A549 (cell line): ENCODE results near the gene PAN3. TPM values are rescaled to one million over a fixed set of nuclear protein-coding genes. Genes with fewer than 3 reads are reported as not detected.

Experiments
- ATAC-seq, 2 experiments: fragments of 200-7000 bp in 1 of 2; fragments of >200 bp in 1 of 2; cut with Nextera tagmentation in 1 of 2; cut with Tn5 transposase in 1 of 2; 3 replicates each; pipeline versions ENCODE4 v1.8.0 to v1.9.1; 2018 to 2020; ENCODE audit warnings: mild to moderate bottlenecking in 1 of 2, moderate library complexity in 1 of 2
- CTCF ChIA-PET: fragments of 300-600 bp; sonication (Branson Sonifier 250); formaldehyde crosslinking; extraction: SDS; loops from one replicate; lab custom pipeline; 2021; ENCODE audit warnings: antibody characterized with exemption, inconsistent platforms; lab: Yijun Ruan, JAX
- POLR2A ChIA-PET: fragments of 350-600 bp; formaldehyde crosslinking; extraction: SDS; loops from one replicate; lab custom pipeline; 2021; ENCODE audit warnings: antibody characterized with exemption, inconsistent platforms; lab: Yijun Ruan, JAX
- DNase-seq, 2 experiments: peaks; one replicate each; pipeline versions ENCODE4 v3.0.0 to v3.0.0-alpha.2; 2011 to 2016; ENCODE audit warnings: low read depth in 1 of 2, low spot score in 1 of 2
- FAIRE-seq: peaks from 2 replicates; lab custom pipeline; 2011; peaks lifted over from hg19 to GRCh38; lab: Jason Lieb, UNC
- H3K27ac ChIP-seq, 2 experiments: fragments of >200 bp; sonication (Bioruptor Twin); formaldehyde crosslinking; 3 replicates each; pipeline ENCODE4 v1.5.1; 2016 to 2017
- H3K4me1 ChIP-seq: fragments of >200 bp; sonication (Bioruptor Twin); formaldehyde crosslinking; 3 replicates; pipeline ENCODE4 v1.6.1; 2016
- H3K4me2 ChIP-seq: fragments of >200 bp; sonication (Bioruptor Twin); formaldehyde crosslinking; 3 replicates; pipeline ENCODE4 v1.6.1; 2016
- H3K4me3 ChIP-seq: fragments of >200 bp; sonication (Bioruptor Twin); formaldehyde crosslinking; 3 replicates; pipeline ENCODE4 v1.5.1; 2016
- H3K9me3 ChIP-seq: fragments of >200 bp; sonication (Bioruptor Twin); formaldehyde crosslinking; 3 replicates; pipeline ENCODE4 v1.6.1; 2016
- CBX8 ChIP-seq: fragments of 200-600 bp; sonication (generic); IDR thresholded peaks from 2 replicates; pipeline ENCODE4 v1.6.1; 2016
- FOSB ChIP-seq: fragments of 250-450 bp; sonication (Bioruptor Pico); IDR thresholded peaks from 2 replicates; pipeline ENCODE4 v1.5.0; 2020; ENCODE audit warnings: mild to moderate bottlenecking, moderate library complexity
- FOXS1 ChIP-seq: fragments of 250-450 bp; sonication (Bioruptor Pico); IDR thresholded peaks from 2 replicates; pipeline ENCODE4 v1.5.0; 2020; ENCODE audit warnings: mild to moderate bottlenecking, moderate library complexity
- GATA3 ChIP-seq: IDR thresholded peaks from 2 replicates; pipeline ENCODE4 v1.6.1; 2012; ENCODE audit warnings: borderline replicate concordance
- JUN ChIP-seq, 2 experiments: fragments of >200 bp; sonication (Bioruptor Twin); formaldehyde crosslinking; IDR thresholded peaks; 2 replicates in 1 of 2; 3 replicates in 1 of 2; pipeline ENCODE4 v1.6.1; 2016 to 2017
- JUNB ChIP-seq: fragments of >200 bp; sonication (Bioruptor Twin); formaldehyde crosslinking; IDR thresholded peaks from 2 replicates; pipeline ENCODE4 v1.6.1; 2016
- KDM1A ChIP-seq: fragments of 200-600 bp; sonication (generic); IDR thresholded peaks from 2 replicates; pipeline ENCODE4 v1.6.1; 2016; ENCODE audit warnings: low read depth, mild to moderate bottlenecking
- MAX ChIP-seq: IDR thresholded peaks from 2 replicates; pipeline ENCODE4 v1.6.1; 2012
- MAZ ChIP-seq: fragments of 150-350 bp; IDR thresholded peaks from 2 replicates; pipeline ENCODE4 v1.6.1; 2014; ENCODE audit warnings: antibody characterized with exemption, low read depth, low read length, borderline replicate concordance
- MYC ChIP-seq: IDR thresholded peaks from 2 replicates; pipeline ENCODE4 v1.6.1; 2012; ENCODE audit warnings: mild to moderate bottlenecking, inconsistent platforms, low read length, improper control_type of control experiment, borderline replicate concordance
- NPAS2 ChIP-seq: fragments of 250-450 bp; sonication (Bioruptor Pico); IDR thresholded peaks from 2 replicates; pipeline ENCODE4 v1.8.0; 2022; ENCODE audit warnings: mild to moderate bottlenecking, moderate library complexity, borderline replicate concordance
- NR3C1 ChIP-seq: fragments of >200 bp; sonication (Bioruptor Twin); formaldehyde crosslinking; IDR thresholded peaks from 3 replicates; pipeline ENCODE4 v1.6.1; 2017
- PHF8 ChIP-seq: fragments of 200-600 bp; sonication (generic); IDR thresholded peaks from 2 replicates; pipeline ENCODE4 v1.6.1; 2016; ENCODE audit warnings: low read depth, mild to moderate bottlenecking, antibody characterized with exemption, moderate library complexity, borderline replicate concordance
- POLR2A ChIP-seq: IDR thresholded peaks from 2 replicates; pipeline ENCODE4 v1.6.1; 2012; ENCODE audit warnings: mild to moderate bottlenecking, low read length
- RARB ChIP-seq: fragments of 250-450 bp; sonication (Bioruptor Pico); IDR thresholded peaks from 2 replicates; pipeline ENCODE4 v1.8.0; 2021; ENCODE audit warnings: mild to moderate bottlenecking, moderate library complexity
- RFX5 ChIP-seq: fragments of 450-650 bp; IDR thresholded peaks from 2 replicates; pipeline ENCODE4 v1.7.1; 2014; ENCODE audit warnings: antibody characterized with exemption, mild to moderate bottlenecking, moderate library complexity
- TFCP2L1 ChIP-seq: fragments of 250-450 bp; sonication (Bioruptor Pico); IDR thresholded peaks from 2 replicates; pipeline ENCODE4 v1.5.0; 2021; ENCODE audit warnings: mild to moderate bottlenecking
- TP53 ChIP-seq: fragments of 250-450 bp; sonication (Bioruptor Pico); IDR thresholded peaks from 2 replicates; pipeline ENCODE4 v1.5.0; 2021; ENCODE audit warnings: mild to moderate bottlenecking, moderate library complexity
- ZFP36 ChIP-seq: fragments of 450-650 bp; IDR thresholded peaks from 2 replicates; pipeline ENCODE4 v1.6.1; 2014; ENCODE audit warnings: borderline replicate concordance; ENCODE audit not compliant: partially characterized antibody
- ZNF302 ChIP-seq: fragments of 250-450 bp; sonication (Bioruptor Pico); IDR thresholded peaks from 2 replicates; pipeline ENCODE4 v1.9.0; 2021; ENCODE audit warnings: inconsistent platforms, mild to moderate bottlenecking, moderate library complexity
- WGBS: methylation state at CpG from one replicate; pipeline ENCODE4 v1.1.6; 2017; ENCODE audit errors: missing lambda C conversion rate; 5-methylcytosine and 5-hydroxymethylcytosine counted together
- polyA plus RNA-seq, 4 experiments: library from polyadenylated mRNA; depleted of rRNA in 3 of 4; stranded (reverse); fragments of >200 nt; fragmentation: RNase III in 1 of 4; extraction: RNeasy Plus Mini Kit Qiagen cat#74134 plus additional on column Dnase treatment in 1 of 4; gene quantifications; 2 replicates in 3 of 4; 3 replicates in 1 of 4; pipeline ENCODE4 v1.2.3, GENCODE V29; 2011 to 2017
- TF ChIP-seq, protein P1 (sequence below): IDR thresholded peaks from 2 replicates; pipeline ENCODE4 v1.6.1; 2012; ENCODE audit warnings: low read depth, borderline replicate concordance
- TF ChIP-seq, protein P2 (sequence below): fragments of 250-450 bp; sonication (Bioruptor Pico); IDR thresholded peaks from 2 replicates; pipeline ENCODE4 v1.5.0; 2020; ENCODE audit warnings: low read depth, mild to moderate bottlenecking, moderate library complexity

Gene PAN3
- polyA plus RNA-seq, 2 of the 4 experiments (the other 2 are of a cell fraction), result 6.2 to 13.9 TPM

GRCh38 chr13:28239374-28239773 lies 101.0 kb downstream of the PAN3 start:
- H3K27ac ChIP-seq, result no peak overlapping the region
- DNase-seq (no peak), ATAC-seq (no peak), FAIRE-seq (no peak)
- WGBS, result 89% methylated on average over 2 of the region's 2 CpGs
- no peak overlapping the region for H3K4me3 ChIP-seq
- no peaks in the 10 kb centered on the region for H3K9me3 ChIP-seq
- CTCF ChIA-PET, result no interaction called here
- POLR2A ChIA-PET, result no interaction called here
- no peak overlapping the region for H3K4me2 ChIP-seq
- no peaks in the 10 kb centered on the region for H3K4me1 ChIP-seq
- no peak for TF ChIP-seq MYC
- no peak for TF ChIP-seq JUNB
- no peak for TF ChIP-seq ZNF302 (CRISPR knock-in tag)
- TF ChIP-seq RFX5, result no peak
- no peak for TF ChIP-seq RARB (CRISPR knock-in tag)
- TF ChIP-seq PHF8, result no peak
- TF ChIP-seq, protein P1, sequence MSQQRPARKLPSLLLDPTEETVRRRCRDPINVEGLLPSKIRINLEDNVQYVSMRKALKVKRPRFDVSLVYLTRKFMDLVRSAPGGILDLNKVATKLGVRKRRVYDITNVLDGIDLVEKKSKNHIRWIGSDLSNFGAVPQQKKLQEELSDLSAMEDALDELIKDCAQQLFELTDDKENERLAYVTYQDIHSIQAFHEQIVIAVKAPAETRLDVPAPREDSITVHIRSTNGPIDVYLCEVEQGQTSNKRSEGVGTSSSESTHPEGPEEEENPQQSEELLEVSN, result no peak
- no peak for TF ChIP-seq GATA3
- TF ChIP-seq TP53 (CRISPR knock-in tag), result no peak
- no peak for TF ChIP-seq MAX

DNA sequence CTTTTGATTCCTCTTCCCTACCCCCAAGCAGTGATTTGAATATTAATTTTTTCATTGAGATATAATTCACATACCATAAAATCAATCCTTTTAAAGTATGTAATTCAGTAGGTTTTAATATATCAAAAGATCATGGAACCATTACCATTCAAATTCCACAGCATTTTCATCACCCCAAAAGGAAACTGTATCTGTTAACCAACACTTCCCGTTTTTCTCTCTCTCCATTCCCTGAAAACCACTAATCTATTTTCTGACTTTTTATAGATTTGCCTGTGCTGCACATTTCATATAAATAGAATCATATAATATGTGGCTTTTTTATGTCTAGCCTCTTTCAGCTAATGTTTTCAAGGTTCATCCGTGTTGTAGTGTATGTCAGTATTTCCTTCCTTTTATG lies 107.1 kb downstream of the PAN3 start:
- ChIA-PET POLR2A (no interaction called here), CTCF (no interaction called here)
- Histone ChIP-seq H3K9me3 (no peaks in the 10 kb centered on the region), H3K4me3 (no peak overlapping the region), H3K4me1 (no peaks in the 10 kb centered on the region), H3K27ac (no peak overlapping the region), H3K4me2 (no peak overlapping the region)
- TF ChIP-seq NPAS2 (CRISPR knock-in tag) (no peak), CBX8 (no peak), MAZ (no peak), ZFP36 (no peak), JUN (IDR thresholded peaks at IDR 0.05) (no peak), POLR2A (no peak), GATA3 (no peak), FOSB (no peak), FOXS1 (no peak), PHF8 (no peak), NR3C1 (no peak), KDM1A (no peak)
- TF ChIP-seq, protein P2, sequence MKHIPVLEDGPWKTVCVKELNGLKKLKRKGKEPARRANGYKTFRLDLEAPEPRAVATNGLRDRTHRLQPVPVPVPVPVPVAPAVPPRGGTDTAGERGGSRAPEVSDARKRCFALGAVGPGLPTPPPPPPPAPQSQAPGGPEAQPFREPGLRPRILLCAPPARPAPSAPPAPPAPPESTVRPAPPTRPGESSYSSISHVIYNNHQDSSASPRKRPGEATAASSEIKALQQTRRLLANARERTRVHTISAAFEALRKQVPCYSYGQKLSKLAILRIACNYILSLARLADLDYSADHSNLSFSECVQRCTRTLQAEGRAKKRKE (CRISPR knock-in tag), result no peak
- 100% methylated on average over 2 of the region's 2 CpGs for WGBS
- DNase-seq, result no peak
- ATAC-seq, result no peak
- FAIRE-seq, result no peak

DNA sequence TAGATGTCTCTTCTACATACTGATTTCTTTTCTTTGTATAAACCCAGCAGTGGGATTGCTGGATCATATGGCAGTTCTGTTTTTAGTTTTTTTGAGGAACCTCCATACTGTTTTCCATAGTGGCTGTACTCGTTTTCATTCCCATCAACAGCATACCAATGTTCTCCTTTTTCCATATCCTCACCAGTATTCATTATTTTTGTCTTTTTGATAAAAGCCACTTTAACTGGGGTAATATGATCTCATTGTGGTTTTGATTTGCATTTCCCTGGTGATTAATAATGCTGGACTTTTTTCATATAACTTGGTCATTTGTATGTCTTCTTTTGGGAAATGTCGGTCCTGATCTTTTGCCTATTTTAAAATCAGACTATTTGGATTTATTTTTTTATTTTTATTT lies 108.5 kb downstream of the PAN3 start:
- no peak overlapping the region for H3K4me2 ChIP-seq
- TF ChIP-seq ZNF302 (CRISPR knock-in tag), result no peak
- no peak for TF ChIP-seq TFCP2L1
- no peak for TF ChIP-seq ZFP36
- no peak for TF ChIP-seq JUNB
- no peak for TF ChIP-seq JUN (IDR thresholded peaks at IDR 0.05)
- CTCF ChIA-PET, result no interaction called here
- 88% methylated on average over 2 of the region's 2 CpGs for WGBS
- no peak for FAIRE-seq
- no peak for DNase-seq
- H3K27ac ChIP-seq, result no peak overlapping the region
- no peak overlapping the region for H3K4me3 ChIP-seq
- POLR2A ChIA-PET, result no interaction called here
- H3K9me3 ChIP-seq, result no peaks in the 10 kb centered on the region
- ATAC-seq, result no peak
- no peaks in the 10 kb centered on the region for H3K4me1 ChIP-seq

DNA sequence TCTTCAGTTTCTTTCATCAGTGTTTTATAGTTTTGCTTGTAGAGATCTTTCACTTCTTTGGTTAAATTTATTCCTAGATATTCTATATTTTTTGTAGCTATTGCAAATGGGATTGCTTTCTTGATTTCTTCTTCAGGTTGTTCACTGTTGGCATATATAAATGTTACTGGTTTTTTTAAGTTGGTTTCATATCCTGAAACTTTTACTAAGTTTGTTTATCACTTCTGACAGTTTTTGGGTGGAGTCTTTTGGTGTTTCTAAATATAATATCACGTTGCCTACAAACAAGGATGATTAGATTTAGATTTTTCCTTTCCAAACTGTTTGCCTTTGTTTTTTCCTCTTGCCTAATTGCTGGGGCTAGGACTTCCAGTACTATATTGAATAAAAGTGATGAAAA lies 109.7 kb downstream of the PAN3 start:
- no peak for TF ChIP-seq FOXS1

More for the DNA sequence above, 109.7 kb downstream of the PAN3 start:
- ChIA-PET POLR2A (no interaction called here), CTCF (no interaction called here)
- no peak overlapping the region for H3K4me3 ChIP-seq
- 86% methylated on average over 1 of the region's 1 CpG for WGBS
- no peaks in the 10 kb centered on the region for H3K9me3 ChIP-seq
- H3K4me2 ChIP-seq, result no peak overlapping the region
- no peak for ATAC-seq
- DNase-seq, result no peak
- no peak overlapping the region for H3K27ac ChIP-seq
- no peak for FAIRE-seq
- H3K4me1 ChIP-seq, result no peaks in the 10 kb centered on the region
